HG02981 (cell line): ENCODE measurements around the gene HGFAC.

ENCODE experiments used
- ATAC-seq: cut with Tn5 transposase; IDR thresholded peaks from one replicate; pipeline ENCODE4 v1.9.1; 2021; ENCODE audit warnings: mild to moderate bottlenecking, moderate library complexity; ENCODE audit not compliant: unreplicated experiment

HGFAC gene

DNA sequence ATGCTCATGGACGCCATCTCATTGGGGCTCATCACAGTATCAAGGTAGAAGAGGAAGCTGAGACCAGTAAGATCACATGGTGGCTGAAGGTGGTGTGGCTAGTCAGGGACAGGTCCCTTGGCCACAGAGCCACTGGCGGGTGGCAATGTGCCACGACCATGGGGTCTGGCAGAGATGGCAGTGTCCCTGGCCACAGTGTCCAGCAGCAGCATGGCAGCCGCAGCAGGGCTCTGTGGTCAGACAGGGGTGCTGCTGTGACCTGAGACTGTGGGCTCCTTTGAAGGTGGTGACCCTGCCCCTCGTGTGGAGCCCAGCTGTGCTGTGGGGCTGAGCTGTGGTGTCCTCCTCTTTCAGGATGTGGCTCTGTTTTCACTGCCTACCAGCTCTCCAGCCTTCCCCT lies 19.2 kb downstream of the HGFAC start:
- ATAC-seq: no peak

DNA sequence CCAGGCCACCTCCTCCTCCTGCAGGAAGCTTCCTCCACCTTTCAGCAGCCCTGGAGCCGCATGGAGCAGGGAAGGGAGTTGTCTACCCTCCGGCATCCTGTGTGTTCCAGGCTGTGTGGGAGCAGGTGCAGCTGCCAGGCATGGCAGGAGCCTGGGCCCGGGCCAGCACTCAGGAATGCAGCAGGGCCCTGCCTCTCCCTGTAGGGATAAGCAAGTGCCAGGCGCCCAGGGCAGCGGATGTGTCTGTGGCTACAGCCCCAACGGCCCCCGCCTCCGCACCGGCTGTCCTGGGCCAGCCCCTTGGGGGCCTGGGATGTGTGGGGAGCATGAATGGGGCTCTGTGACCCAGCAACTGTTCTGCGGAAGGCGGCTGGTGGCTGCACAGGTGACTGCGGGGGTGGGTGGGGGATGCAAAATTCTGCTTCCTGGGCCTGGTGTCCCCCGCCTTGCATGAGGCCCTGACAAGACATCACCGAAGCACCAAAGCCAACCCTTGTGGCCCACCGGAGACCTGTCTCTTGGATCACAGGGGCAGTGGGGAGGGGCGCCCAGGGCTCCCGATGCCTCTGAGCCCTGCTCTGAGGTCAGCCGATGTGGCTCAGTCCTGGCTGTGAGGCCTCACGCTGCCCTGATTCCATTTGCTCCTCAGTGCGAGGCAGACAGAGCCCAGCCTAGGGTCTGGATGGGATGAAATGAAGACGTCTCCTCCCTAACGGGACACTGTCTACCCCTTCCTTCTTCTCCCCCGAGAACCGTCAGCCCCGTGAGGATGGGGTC lies 19.9 kb downstream of the HGFAC start:
- no peak for ATAC-seq

DNA sequence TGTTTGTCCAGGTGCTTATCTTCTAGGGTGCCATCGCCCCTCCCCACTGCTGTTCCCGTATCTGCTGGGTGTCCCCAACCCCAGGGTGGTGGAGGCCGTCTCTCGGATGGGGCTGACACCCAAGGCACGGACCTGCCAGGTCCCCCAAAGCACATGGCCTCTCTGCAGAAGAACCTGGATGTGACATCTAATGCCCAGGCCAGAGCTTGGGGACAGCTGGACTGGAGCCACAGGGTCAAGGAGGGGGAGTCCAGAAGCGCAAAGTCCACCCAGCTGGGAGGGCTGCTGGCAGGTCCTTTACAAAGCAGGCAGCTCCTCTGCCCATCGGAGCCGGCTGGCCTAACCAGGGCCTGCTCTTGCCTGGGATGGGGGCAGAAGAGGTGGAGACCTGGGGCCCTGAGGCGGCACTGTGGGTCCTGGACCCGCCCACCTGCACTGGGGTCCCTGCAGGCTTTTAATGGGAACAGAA lies 20.6 kb downstream of the HGFAC start:
- ATAC-seq: no peak

DNA sequence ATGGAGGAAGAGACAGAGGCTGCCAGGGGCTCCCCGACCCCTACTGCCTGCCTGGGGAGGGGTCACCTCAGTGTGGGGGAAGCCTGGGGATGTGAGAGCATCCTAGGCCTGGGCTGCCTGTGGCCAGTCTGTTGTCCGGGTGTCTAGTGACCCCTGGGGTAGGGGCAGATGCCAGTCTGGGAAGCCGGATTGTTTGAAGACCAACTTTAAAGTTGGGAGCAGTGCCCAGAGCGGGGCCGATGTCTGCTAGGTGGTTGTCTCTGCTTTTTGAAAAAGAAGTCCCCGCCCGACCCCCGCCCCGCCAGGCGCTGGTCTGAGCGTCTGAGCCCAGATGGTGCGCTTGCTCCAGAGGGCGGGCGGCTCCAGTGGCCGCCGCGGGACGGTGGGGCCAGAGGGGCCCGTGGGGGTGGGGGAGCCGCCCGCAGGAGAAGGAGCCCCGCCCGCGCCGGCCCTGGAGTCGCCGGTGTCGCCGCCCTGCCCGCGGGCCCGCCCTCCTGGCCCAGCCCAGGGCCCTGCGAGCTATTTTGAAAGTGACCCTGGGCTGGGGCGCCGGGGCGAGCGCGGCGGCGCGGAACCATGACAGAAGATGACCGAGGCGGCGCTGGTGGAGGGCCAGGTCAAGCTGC lies 21.1 kb downstream of the HGFAC start, which contains the start of gene DOK7:
Gene DOK7 (plus strand): TSS at position 517 of the 626 bp plus-strand sequence. CDS start 70 bp downstream, at position 587.
- no peak for ATAC-seq

DNA sequence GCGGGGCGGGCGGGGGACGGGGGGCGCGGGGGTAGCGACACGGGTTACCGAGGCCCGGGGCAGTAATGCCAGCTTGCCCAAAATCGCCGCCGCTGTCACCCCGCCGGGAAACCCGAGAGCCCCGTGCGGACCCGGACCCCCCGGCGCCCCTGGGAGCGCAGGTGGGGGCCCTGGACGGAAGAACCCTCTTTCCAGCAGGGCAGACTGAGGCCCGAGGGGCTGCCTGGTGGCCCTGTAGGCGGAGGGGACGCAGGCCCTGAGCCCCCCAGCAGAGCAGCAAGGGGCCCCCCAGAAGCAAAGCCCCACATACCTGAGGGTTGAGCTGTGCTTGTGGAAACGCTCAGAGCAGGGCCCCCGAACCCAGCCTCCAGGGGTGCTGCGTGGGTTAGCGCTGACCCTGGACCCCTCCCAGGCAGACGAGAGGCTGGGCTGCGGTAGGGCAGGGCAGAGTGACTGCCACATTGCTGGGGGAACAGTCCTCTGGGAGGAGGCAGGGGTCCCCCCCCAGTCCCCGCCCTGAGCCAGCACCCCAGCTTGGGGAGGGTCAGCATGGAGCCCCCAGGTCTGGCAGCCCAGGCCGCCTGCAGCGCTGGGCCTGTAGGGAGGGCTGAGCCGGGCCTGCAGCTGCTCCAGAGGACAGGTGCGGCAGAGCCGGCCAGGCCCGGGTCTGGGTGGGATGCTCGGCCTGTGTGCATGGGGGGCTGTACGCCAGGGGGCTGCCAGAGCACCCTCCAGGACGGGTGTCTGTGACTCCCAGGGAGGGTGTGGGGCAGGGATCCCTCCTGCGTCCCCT lies 22.0 kb downstream of the HGFAC start:
- no peak for ATAC-seq

DNA sequence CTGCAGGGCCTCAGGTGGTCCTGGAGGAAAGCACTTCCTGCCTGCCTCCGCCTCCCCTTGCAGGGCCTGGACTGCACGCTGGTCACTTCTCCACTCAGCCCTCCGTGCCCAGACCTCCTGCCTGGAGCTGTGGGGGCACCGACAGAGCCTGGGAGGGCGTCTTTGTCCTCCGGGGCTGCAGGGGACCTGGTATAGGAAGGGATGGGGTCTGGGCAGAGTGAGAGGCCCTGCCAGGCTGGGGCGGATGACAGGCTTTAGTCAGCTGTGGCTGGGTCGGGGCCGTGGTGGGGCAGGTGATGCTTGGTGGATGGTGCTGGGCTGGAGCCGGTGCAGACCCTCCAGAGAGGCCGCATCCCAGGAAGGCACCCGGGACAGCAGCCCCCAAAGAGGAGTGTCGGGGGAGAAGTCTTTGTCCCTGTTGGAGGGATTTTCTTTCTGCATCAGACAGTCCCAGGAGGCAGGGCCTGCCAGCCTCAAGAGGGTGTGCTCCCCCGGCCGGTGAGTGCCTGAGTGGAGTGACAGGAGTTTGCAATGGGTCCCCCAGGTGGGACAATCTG lies 22.7 kb downstream of the HGFAC start:
- no peak for ATAC-seq

DNA sequence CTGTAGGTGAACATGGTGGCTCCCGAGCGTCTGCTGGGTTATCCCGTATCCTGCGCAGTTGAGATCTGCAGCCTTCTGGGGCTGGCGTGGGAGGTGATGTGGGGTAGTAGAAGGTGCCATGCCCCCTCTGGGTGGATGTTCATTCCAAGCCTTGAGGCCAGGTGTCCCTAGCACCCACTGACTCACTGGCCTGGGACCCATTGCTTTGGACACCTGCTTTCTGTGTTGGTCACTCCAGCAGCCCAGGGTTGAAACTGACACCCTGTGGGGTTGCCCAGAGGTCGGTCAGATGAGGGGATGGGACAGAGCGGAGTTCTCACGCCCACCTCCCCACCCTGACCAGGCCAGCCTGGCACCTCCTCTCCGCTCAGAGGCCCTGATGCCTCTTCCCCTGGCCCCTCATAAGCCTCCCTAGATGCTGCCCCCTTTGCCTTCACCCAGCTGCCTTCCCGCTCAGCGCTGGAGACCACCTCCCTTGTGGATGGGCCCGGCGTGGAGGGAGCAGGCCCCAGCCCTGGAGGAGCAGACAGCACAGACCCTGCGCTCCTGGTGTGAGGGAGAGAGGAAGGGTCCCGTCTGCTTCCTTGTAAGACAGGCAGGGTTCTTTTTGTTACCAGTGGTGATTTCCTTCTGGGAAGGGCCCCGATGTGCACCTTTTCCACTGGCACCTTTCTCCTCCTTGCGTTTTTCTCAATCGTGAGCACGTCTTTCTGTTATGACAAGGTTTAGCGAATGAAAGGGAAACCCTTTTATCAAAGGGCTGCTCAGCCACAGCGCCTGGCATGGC lies 23.3 kb downstream of the HGFAC start:
- no peak for ATAC-seq

DNA sequence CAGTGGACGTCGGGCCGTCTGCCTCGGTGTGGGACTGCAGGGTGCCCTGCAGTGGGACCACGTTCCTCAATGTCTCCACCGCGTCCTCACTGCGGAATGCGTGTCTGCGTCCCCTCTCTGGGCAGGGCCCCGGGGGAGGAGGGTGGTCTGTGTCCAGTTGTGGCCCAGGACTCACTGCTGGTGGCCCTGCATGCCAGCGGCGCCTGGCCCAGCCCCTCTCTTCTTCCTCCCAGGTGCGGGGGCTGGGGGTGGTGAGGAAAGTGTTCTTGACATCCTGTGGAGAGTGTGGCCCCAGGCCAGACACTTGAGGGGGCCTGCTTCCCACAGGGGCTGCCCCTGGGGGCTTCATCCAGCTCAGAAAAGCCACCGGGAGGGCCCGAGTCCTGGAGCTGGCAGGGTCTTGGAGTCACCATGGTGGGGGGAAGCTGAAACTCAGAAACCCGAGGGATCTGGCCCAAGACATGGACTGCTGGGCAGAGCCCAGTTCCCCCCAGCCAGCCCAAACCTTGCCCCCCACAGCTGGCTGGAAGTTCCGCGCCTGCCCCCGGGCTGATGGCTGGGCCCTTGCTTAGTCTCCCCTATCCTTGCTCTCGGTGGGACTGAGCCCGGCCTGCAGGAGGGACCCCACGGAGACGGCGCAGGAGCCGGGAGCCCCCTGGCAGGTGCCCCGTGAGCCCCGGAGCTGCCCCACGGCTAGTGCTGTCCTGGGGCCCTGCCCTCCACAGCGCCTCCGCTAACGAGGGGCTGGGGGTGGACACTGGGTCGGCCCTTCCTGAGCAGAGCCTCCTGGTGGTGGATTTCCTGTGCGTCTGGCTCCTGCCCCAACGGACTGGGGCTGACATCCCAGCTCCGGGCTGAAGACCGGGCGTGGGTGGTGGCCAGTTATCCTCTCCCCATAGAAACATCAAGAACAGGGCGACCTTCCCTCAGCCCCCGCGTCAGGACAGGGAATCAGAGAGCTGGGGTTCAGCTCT lies 24.2 kb downstream of the HGFAC start:
- no peak for ATAC-seq

DNA sequence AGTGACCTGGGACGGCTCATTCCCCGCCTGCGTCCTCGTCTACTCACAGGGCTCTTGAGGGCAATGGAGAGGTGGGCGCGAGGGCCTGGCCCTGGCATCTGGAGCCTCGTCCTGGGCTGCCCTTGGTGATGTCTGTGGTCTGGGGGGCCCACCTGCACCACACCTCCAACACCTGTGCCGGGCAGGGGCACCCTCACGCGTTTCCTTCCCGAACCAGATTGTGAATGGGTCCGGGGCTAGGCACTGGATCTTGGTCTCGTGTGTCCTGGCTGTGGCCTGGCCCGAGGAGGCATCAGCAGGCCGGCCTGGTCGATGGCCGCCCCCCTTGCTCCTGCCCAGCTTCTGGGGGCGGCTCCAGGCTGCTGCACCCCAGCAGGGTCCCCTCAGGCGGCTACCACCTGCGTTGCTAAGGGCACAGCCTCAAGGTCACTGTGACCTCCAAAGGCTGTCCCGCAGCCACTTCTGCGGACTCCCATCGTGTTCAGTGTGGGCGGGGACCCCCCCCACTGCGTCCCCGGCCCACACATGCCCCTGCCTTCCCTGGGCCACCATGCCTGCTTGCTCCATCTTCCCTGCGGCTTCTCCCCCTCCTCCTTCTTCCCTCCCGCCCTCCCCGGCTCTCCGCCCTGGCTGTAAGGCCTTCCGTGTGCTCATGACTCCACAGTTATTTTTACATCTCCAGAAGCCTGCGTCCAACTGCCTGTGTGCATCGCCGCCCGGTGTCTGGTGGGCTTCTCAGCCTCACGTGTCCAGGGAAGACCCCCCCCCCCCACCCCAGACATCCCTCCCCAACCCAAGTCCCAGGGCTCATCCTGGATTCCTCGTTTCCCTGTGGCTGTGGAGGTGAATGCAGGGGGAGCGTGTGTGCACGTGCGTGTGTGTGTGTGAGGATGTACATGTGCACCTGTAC lies 25.2 kb downstream of the HGFAC start:
- ATAC-seq: no peak

DNA sequence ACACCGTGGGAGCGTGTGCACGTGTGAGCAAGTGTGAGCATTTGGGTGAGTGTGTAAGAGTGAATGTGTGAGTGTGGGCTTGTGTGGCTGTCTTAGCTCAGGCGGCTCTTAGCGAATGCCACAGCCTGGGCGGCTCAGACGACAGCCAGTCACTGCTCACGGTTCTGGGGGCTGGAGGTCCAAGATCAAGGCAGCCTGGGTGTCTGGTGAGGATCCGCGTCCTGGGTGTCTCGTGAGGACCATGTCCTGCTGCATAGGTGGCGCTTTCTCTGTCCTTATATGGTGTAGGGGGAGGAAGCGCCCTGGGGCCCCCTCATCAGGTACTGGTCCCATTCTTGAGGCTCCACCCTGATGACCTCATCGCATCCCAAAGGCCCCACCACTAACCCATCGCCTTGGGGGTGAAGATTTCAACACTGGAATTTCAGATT lies 25.8 kb downstream of the HGFAC start:
- no peak for ATAC-seq

DNA sequence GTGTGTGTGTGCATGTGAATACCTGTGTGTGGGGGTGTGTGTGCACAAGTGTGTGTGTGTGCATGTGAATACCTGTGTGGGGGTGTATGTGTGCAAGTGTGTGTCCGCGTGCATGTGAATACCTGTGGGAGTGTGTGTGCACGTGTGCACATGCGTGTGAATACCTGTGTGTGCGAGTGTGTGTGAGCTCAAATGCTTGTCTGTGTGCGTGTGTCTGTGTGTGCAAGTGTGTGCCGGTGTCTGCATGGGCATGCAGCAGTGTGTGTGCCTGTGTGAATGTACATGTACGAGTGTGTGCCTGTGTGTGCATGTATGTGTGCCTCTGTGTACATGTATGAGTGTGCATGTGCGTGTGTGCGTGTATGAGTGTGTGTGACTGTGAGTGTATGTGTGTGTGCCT lies 26.4 kb downstream of the HGFAC start:
- ATAC-seq: no peak

DNA sequence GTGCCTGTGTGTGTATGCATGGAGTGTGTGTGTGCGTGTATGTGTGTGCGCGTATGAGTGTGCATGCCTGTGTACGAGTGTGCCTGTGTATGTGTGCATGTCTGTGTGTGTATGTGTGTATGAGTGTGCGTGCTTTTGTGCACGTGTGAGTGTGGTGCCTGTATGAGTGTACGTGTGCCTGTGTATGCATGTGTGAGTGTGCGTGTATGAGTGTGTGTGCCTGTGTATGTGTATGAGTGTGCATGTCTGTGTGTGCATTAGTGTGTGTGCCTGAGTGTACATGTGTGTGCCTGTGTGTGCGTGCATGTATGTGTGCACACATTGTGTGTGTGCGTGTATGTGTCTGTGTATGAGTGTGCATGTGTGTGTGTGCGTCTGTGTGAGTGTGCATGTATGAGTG lies 27.0 kb downstream of the HGFAC start:
- ATAC-seq: no peak

DNA sequence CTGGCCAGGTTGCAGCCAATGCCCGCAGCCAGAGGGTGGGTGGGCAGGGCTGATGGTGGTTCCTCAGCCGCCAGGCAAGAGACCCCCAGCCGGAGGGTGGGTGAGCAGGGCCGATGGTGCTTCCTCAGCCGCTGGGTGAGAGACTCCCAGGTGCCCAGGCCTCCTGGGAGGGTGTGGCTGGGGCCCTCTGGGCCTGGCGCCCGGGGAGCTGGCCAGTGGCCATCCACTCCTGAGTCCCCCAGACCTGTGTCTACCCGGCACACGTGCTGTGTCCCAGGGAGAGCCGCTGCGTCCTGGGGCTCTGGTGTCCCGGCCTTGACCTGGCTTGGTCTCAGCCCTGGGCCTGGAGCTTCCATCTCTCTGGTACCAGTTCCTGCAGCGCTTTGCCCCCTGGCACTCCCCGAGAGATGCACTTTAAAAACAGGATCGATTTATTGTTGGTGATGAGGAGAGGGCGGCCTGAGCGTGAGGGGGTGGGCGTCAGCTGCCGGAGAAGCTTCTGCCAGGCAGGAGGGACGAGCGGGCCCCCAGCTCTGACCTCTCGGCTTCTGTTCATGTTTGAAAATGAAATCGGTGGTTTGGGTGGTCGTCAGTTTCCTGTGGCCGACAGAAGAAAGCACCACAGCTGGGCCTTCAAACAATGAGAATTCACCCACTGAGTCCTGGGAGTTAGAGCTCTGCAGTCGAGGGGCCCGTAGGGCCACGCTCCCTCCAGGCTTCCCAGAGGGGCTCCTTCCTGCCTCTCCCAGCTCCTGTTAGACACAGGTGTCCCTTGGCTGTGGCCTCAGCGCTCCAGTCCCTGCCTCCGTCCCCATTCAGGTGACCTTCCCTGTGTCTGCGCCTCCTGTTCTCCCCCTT lies 27.8 kb downstream of the HGFAC start:
- ATAC-seq: no peak

DNA sequence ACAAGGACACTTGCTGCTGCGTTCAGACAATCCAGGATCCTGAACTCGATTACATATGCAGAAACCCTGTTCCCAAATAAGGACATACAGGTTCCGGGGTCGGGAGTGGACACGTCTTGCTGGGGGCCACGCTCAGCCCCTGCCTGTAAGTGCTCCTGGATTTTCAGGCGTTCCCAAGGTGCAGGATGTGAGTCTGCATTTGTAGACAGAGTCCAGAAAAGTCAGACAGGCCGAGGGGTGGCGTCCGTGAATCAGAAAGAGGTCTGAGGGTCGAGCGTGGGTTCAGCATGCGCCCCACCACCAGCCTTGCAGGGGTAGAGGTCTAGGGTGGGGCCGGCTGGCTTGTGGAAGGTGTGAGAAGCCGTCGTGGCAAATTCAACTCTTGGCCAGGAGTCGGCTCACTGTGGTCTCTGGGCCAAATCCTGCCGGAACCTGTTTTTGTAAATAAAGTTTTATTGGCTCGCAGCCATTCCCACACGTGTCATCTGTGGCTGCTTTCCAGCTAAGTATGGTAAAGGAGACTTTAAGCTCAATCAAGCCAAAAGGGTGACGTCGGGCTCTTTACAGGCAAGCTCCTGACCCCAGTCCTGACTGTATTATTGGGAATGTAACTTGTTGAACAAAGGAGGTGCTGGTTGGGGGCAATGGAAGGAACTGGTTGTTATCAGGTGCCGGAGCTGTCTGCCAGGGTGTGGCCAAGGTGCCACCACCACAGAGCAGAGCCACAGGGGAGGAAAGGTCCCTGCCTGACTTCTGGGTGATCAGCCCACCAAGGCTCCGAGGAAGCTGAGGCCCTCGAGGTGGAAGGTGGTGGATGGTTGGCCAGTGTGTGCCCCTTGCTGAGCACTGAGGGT lies 28.7 kb downstream of the HGFAC start:
- ATAC-seq: no peak

DNA sequence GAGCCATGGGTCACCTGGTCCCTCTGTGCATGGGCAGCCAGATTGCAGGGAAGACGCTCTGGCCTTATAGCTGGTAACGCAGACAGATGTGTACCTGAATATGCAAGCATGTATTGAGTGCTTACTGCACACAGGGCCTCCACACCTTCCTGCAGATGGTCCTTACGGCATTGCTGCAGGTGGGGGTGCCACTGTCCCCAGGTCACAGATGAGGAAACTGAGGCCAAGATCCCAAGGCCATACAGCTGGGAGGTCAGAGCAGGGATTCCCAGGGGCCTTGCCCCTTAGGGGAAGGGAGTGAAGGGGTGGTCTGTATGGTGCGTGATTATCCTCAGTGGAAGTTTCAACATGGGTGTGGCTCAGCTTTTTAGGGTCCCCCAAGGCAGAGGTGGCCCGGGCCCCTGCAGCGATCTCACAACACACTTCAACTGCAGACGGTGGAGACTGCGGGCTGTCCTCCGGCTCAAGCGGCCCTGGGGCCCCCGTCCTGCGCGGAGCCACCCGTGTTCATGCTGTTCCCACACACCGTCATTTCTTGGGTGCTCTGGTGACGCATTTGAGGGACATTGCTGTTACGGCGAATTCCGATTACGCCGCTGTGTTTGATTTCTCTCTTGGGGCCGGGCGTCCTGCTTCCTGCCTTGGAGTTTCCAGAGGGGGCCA lies 29.5 kb downstream of the HGFAC start:
- no peak for ATAC-seq

DNA sequence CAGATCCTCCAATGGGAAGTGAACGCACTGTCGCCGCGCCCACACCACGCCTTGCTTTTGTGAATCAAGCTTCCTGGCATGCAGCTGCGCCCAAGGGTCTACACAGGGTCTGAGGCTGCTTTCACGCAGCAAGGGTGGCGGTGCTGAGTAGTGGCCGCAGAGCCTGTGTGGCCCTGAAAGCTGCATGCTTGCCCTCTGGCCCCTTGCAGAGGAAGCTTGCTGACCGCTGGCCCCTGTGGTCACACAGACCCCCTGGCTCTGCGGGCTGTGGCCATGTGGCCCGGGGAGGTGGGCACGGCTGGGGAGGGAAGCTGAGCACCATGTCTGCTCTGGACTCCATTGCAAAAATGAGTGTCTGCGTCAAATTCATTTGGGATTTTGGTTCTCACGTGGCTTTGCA lies 30.1 kb downstream of the HGFAC start:
- no peak for ATAC-seq
